ENCODE measurements around the gene CHST12.
"Not testable (repeated sequence)": the region's sequence is repeated elsewhere in the genome, so short reads cannot be mapped to it uniquely, and the experiment has no call there.

Gene CHST12

DNA sequence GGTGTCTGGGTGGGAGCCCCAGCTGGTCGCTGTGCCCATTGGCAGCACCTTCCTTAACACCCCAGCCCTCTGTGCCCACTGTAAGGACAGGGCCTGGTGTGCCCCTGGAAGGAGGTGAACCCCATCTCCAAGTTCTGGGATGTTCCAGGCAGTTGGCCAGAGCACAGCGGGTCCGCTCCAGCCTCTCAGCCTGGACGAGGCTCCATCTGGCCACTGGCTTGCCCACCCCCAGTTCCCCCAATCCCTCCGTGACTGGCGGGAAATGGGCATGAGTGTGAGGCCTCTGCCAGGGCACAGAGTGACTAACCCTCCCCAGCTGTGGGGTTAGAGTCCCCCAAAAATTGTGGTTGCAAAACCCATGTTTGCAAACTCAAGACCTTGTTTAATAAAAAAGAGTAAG lies 57.2 kb downstream of the CHST12 start:
- DNase-seq (ENCODE audit: low spot score), result peak; percentile 73

DNA sequence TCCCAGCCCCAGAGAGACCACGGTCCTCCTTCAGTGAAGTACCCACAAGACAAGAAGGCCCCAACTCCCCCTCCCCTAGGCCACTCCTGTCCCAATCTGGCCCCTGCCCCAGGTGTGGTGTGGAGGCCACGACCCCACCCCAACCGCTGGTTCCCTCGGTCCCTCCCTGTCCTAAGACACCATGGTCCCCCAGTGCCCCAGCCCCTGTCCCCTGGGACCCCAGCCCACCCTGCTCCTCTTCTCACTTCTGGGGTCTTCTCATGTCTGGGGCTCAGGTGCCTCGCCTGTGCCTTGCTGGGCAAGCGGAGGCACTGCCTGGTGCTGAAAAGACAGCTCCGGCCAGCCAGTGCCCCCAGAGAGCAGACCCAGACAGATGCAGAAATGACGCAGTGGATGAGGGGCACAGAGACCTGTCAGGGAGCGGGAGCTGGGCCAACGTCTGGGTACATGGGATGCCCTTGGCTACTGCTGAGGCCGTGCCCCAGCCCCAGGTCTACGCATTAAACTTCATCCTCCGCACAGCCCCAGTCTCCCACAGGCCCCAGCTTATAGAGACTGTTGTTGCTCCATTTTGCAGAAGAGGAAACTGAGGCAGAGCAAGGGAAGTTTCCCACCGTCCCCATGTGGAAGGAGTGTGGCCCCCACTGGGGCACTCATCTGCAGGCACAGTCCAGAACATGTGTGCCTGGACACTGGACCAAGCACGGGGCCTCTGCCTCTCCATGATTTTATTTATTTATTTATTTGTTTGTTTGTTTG lies 58.0 kb downstream of the CHST12 start:
- DNase-seq (ENCODE audit: low spot score), result no peak

DNA sequence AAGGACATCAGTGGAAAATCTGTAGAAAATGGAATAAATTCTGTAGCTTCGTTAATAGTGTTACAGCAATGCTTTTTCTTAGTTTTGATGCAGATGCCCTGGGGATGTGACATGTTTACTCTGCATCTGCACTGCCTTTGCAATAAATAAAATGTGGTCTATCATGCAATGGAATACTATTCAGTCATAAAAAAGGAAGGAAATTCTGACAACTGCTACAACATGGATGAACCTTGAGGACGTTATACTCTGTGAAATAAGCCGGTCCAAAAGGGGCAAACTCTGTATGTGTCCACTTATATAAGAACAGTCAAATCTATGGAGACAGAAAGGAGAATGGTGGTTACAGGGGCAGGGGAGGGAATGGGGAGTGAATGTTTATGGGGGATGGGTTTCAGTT lies 59.3 kb downstream of the CHST12 start:
- DNase-seq (ENCODE audit: low spot score), result no peak

DNA sequence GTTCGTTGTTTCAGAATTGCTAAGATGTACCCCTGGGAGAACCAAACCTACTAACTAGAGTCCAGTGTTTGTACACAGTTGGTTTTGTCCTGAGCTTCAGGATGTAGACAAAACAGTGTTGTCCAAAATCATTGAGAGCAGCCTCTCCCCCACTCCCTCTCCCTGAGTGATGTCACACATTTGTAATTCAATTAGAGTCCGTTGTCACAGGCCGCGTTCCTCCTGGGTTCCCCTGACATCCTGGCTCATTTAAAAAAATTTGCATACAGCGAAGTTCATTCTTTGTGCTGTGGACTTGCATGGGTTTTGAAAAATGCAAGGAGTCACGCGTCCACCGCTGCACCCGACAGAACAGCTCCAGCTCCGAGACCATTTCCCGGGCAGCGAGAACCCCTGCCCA lies 62.5 kb downstream of the CHST12 start:
- DNase-seq (ENCODE audit: low spot score), result peak; percentile 77

DNA sequence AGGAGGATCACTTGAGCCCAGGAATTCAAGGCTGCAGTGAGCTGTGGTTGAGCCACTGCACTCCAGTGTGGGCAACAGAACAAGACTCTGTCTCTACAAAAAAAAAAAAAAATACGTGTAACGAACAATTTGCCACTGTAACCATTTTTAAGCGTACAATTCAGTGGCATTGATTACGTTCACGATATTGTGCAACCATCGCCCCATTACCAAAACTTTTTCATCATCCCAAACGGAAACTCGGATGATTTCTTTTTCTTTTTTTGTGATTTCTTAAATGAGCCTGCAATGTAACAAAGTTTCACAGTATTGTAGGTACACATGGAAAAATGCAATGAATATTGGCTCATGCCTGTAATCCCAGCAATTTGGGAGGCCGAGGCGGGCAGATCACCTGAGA lies 63.3 kb downstream of the CHST12 start:
- no peak for DNase-seq (ENCODE audit: low spot score)

DNA sequence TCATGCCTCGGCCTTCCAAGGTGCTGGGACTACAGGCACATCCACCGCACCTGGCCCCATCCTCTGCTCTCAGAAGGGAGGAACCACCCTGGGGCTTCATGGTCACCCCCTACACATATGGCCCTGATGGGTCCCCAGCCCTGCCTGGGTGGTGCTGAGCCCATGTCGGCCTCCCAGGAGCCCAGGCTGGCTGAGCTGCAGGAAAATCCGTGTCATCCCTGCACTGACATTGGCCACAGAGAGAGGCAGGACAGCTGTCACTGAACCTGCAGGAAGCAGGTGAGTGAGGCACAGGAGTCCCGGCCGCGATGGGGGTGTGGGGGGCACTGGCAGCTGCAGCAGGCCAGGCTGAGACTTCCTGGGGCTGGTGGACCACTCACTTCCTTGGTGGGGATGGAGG lies 64.8 kb downstream of the CHST12 start:
- DNase-seq (ENCODE audit: low spot score), result no peak

DNA sequence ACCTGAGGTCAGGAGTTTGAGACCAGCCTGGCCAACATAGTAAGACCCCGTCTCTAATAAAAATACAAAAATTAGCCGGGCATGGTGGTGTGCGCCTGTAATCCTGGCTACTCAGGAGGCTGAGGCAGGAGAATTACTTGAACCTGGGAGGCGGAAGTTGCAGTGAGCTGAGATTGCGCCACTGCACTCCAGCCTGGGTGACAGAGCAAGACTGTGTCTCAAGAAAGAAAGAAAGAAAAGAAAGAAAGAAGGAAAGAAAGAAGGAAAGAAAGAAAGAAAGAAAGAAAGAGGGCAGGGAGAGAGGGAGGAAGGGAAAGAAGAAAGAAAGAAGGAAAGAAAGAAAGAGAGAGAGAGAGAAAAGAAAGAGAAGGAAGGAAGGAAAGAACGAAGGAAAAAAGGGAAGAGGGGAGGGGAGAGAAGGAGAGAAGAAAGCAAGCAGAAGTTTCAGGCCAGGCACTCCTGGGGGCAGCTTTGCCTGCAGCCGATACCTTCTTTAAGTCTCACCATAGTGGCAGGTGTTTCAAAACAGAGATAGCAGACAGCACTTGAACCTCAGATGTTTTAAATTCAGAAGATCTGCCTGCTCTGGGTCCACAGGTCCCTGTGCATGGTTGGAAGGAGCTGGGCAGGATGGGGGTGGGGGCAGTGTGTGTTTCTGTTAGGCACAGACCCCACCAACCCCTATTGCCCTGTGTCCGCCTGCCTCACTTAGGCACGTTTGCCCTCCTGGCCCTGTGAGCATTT lies 66.2 kb downstream of the CHST12 start:
- not testable (repeated sequence) for DNase-seq (ENCODE audit: low spot score)

DNA sequence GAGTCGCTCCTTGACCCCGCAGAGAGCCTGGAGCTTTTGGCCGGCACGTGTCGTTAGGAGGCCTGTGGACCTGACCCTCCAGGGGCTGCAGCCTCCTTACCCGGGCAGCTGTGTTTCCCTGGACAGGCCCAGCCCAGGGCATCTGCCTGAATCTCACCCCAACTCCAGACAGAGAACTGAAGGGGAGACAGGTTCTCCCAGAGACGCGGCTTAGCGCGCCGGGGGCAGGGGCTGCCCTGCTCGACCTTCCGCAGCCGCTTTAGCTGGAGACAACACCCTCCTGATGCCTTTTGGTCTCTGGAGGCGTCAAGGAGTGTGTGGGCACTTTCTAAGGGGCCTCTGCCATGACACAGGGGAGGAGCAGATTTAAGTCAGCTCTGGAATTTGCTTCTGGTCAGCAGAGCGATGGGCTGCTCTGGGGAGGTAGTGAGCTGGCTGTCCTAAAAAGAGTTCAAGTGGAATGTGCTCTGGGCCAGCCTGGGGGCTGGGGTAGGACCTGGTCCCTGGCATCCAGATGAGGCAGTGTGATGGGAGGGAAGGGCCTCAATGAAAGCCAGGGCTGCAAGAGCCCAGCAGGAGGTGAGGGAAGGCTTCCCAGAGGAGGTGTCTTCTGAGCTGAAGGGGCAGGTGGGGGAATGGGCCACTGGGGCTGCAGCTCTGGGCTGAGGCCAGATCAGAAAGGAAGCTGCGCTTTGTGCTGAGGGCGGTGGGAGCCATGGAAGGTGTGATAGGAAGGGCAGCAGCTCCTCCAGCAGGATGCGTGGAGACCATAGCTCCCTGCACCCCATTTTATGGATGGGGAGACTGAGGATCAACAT lies 67.0 kb downstream of the CHST12 start:
- DNase-seq (ENCODE audit: low spot score), result no peak

DNA sequence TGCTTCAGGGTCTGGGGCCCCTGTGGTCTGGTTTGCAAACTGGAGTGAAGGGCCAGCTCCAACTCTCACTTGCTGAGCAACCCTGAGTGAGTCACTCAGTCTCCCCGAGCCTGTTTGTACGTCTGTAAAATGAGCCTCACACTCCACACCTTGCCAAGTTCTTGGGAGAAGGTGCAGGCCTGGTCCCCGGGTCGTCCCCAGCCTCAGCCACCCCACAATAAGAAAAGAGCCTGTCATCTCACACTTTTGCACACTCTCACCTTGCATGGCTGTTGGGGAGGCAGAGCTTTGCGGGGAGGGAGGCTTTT lies 67.6 kb downstream of the CHST12 start:
- no peak for DNase-seq (ENCODE audit: low spot score)

DNA sequence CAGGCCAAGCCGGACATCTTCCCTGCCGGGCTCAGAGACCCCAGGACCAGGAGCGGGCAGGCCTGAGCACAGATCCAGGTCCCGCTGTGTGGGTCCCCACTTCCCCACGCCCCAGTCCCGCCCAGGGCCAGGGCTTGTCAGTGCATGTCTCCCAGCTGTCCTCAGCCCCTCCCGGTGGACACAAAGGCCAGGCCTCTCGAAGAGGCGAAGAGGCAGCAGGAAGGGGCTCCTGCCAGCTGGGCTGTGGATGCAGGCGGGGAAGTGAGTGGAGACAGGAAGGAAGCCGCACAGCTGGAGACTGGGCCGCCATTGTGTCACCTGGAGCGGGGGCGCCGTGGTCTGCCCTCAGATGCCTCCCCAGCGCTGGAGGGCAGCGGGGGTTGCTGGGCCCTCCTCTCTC lies 68.0 kb downstream of the CHST12 start:
- no peak for DNase-seq (ENCODE audit: low spot score)

DNA sequence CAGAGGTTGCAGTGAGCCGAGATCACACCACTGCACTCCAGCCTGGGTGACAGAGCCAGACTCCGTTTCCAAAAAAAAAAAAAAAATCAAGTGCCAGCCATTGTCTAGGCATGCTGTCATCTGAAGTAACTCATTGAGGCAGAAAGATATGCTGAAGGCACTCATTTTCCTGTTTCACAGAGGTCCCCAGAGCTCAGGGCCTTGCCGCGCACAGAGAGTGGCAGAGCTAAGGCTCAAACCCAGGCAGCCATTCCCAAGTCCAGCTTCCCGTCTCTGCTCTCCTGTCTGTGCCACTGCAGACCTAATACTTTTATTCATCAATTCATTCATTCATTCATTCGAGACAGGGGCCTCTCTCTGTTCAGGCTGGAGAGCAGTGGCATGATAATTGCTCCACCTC lies 69.3 kb downstream of the CHST12 start:
- DNase-seq (ENCODE audit: low spot score), result no peak

DNA sequence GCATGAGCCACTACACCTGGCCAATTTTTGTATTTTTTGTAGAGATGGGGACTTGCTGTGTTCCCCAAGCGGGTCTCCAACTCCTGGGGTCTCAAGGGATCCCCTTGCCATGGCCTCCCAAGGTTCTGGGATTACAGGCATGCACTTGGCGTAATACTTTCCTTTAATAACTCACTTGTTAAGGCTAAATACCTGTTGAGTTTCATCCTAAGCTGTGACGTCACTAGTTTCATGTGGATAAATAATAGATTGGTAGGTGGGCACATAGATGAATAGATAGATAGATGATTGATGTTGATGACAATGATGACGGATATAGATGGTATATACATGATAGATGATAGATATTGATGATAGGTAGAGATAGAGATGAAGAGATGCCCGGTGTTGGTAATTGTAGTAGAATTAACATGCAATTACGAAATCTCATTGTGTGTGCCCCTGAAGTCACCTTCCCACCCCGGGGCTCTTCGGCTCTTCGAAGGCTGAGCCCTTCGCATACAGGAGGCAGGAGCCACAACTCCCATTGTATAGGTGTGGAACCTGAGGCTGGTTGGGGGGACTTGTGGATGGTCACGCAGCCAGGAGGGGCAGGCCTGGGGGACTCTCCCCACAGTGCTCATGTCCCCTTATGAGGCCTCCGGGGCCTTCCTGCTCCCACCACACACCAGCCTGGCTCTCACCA lies 70.2 kb downstream of the CHST12 start:
- no peak for DNase-seq (ENCODE audit: low spot score)

DNA sequence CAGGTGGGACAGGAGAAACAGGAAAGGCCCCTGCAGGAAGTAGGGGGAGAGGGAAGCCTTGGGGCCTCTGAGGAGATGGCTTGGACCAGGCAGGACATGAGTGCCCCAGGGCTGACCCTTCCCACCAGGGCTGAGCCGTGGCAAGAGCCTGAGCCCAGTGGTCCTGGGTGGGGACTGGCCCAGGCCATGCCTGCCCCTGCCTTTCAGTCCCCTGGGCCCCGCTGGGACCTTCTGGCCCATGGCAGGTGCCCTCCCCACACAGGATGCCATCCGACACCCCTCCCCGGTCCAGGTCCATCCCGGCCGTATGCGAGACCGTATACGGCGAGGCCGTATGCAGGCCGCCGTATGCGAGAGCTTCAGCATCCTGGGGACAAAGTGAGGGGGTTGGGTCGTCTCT lies 70.8 kb downstream of the CHST12 start:
- no peak for DNase-seq (ENCODE audit: low spot score)

DNA sequence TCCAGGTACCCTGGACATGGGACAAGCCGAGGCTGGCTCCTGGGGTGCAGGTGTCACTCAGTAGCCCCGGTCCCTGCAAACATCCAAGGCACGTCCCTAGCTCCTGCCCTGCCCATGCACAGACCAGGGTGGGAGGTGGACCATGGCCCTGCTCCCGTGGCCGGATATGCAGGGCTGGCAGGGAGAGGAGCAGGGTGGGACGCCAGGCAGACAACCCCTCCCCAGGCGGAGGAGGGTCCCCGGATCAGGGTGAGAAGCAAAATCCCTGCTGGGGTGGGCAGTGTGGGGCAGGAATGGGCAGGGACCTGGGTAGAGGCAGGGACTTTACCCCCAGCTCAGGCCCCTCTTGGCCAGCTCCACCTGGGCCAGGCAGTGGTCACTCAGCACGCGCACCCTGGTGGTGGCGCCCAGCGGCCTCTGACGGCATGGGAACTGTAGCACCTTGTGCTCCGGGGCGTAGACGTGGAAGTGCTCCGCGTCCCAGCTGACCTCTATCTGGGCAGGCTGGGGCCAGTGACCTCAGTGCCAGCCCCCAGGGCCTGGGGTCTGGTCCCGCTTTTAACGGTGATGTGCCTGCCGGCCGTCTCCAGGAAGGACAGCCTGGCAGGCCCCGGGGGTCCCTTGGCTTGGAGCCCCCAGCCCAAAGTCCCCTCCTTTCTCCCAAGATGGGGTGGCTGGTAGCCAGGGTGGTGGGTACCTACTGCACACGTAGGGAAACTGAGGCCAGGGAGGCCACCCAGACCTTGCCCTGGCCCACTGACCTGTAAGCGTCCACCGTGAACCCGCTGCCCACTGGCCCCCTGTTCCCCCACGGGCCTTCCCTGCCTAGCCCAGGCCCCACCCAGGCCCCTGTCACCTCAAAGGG lies 71.6 kb downstream of the CHST12 start:
- DNase-seq (ENCODE audit: low spot score), result no peak

DNA sequence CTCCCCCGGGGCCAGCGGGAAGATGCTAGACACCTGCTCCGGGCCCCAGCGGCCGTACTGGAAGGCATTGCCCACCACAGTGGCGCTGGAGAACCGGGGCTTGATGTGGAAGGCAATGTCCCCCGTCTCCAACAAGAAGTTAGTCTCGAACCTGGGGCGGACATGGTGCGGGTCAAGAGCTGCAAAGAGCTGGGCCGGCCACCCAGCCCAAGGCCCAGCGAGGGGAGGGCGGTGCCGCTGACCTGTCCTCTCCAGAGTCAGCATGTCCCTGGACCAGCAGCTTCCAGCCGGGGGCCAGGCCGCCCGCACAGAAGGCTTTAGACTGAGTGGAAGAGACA lies 72.2 kb downstream of the CHST12 start:
- DNase-seq (ENCODE audit: low spot score), result no peak

DNA sequence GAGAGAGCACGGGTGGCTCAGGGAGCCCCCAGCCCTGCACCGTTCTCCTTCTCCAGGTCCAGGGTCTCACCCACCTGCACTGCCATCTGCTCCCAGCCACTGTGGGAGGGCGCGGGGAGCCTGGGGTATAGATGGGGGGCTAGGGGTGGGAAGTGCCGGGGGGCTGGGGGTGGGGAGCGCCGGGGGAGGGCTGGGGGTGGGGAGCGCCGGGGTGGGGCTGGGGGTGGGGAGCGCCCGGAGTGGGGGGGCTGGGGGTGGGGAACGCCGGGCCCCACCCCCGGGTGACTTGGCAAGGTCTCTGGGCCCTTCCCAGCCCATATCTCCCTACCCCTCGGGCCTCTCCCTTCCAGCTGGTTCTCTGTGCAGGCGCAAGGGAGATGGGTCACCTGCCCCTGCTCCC lies 72.9 kb downstream of the CHST12 start, which contains the start of gene GRIFIN:
GRIFIN (minus strand) TSS at position 101 of the 400 bp plus-strand sequence; CDS start at position 86, 15 bp downstream.
- DNase-seq (ENCODE audit: low spot score), result no peak

DNA sequence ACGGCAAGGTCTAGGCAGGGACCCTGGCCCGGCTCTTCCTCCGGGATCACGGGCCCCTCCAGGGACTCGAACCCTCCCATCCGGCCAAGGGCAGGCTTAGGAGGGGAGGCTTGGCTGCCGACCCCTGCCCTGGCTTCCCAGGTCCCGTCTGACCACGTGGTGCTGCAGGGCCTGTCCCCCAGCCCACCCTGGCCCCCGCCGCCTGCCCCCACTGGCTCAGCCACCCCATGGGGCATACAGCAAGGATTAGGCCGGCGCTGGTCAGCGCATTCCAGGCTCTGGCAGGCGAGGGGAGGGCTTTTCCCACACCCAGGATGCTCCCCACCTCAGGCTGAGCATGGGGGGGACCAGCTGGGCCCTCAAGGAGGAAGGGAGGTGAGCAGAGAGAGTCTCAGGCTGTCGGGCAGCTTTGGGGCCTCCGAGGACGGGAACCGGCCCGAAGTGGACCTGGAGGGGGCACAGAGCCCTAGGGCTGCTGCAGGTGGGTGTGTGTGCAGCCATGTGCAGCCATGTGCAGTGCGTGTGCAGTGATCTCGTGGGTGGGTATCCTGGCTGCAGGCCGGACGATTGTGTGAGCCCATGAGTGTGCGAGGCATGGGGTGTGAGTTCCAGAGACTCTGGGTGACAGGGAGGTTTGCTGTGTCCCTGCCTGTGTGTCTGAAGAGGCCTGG lies 73.5 kb downstream of the CHST12 start:
- no peak for DNase-seq (ENCODE audit: low spot score)

DNA sequence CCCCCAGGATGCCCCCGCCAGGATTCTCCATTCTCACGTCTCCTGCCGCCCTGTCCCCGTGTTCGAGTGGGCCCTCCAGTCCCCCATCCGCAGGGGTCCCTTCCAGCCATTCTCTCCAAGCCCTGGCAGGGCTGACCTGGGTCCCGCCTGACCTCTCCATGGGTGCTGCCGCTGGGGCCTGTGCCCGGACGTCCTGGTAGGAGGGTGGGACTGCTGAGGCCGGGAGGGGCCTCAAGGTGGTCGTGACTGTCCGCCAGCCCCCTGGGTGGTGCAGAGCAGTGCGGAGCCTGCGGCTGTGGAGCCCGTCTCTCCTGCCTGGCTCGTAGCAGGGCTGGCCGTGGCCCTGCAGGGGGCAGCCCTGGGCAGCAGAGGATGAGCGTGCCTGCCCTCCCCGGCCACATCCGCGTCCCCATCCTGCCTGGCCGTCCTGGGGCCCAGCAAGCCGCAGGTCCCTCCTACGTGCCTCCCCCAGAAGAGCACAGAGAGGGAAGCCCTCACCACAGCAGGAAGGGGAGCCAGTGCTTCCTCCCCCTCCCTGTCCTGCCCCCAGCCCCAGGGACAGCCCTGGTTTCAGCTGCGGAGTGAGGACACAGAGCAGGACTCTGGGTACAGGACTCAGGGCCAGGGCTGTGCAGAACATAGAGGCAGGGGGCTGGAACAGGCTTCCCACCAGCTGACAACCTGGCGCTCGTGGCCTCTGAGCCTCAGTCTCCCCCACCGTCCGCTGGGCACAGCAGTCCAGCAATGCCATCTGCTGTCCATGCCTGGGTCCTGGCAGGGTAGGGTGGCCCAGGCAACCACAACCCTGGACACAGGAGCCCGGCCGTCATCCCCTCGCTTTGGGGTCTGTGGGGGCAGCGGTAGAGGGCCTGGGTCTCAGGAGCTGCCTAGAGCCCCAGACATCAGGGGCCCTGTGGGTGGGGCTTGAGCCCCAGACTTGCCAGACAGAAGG lies 74.3 kb downstream of the CHST12 start:
- DNase-seq (ENCODE audit: low spot score), result peak; percentile 77

DNA sequence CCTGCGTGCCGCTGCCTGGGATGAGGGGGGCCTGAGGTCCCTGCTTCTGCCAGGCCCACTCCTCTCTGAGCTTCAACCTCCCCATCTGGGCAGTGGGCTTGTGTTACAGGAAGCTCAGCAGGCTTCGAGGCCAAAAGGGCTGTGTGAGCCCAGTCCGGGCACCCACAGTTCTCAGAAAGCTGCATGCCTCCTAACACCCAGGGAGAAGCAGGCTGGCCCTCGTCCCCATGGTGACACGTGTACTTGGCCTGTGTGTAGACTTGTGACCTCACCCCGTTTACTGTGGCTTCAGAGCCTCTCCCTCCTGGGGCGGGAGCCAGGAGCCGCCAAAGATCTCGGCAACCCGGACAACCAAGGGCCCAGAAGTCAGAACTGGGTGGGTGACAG lies 75.0 kb downstream of the CHST12 start:
- peak; percentile 32 for DNase-seq (ENCODE audit: low spot score)

DNA sequence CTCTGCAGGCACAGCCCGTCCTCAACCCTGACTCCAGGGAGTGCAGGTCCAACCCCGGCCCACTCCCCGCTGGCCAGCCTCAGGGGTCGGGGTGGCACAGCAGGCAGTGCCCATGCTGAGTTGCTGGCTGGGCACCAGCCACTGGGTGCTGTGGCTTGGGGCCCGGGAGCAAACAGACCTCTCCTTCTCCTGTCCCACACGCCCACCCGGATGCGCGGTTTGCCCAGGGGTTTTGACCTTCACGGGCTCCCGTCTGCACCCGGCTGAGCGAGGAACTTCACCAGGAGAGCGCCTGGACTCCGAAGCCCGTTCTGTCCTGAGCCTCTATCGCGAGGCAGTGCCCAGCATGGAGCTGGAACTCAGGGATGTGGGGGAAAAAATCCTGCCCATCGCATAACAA lies 75.4 kb downstream of the CHST12 start:
- no peak for DNase-seq (ENCODE audit: low spot score)
